Panc1 (cell line): ENCODE results near the gene CCDC12.

Experiments used
- CTCF ChIP-seq: fragments of 450-650 bp; IDR thresholded peaks from 2 replicates; pipeline ENCODE4 v1.5.1; 2017; ENCODE audit warnings: mild to moderate bottlenecking
- POLR2AphosphoS5 ChIP-seq: IDR thresholded peaks from 2 replicates; pipeline ENCODE4 v1.6.1; 2012; ENCODE audit warnings: mild to moderate bottlenecking, low read depth, low read length, moderate library complexity
- REST ChIP-seq, 2 experiments: IDR thresholded peaks; 2 replicates each; pipeline ENCODE4 v1.6.1; 2011 to 2012; ENCODE audit warnings: low read depth in 2 of 2, control low read depth in 1 of 2, low read length in 1 of 2, mild to moderate bottlenecking in 1 of 2, moderate library complexity in 1 of 2; ENCODE audit not compliant: insufficient read depth in 1 of 2

GRCh38 chr3:46987743-46988401 is 11.3 kb upstream of the CCDC12 start:
- no peak for TF ChIP-seq REST (IDR thresholded peaks at IDR 0.05; ENCODE audit: insufficient read depth in 1 of 2, low read depth in 2 of 2, low read length in 1 of 2)
- TF ChIP-seq CTCF = no peak
- no peak for TF ChIP-seq POLR2AphosphoS5
